ENCODE measurements around the gene SP140. TPM values are rescaled to one million over a fixed set of nuclear protein-coding genes. Genes with fewer than 3 reads are reported as not detected.
"Not testable (repeated sequence)": the region's sequence is repeated elsewhere in the genome, so short reads cannot be mapped to it uniquely, and the experiment has no call there.

Gene SP140
- total RNA-seq, 1 donor from 2014 or later: not detected

- DNase-seq (ENCODE audit: low read depth in 2 of 2): no peak
Measured at GRCh38 chr2:230224458-230224857, 1.1 kb upstream of the SP140 start.

GRCh38 chr2:230226051-230226551, 565 bp downstream of the SP140 start:
- DNase-seq (ENCODE audit: low read depth in 2 of 2): no peak

GRCh38 chr2:230227216-230227615, 1.7 kb downstream of the SP140 start:
- no peak for DNase-seq (ENCODE audit: low read depth in 2 of 2)

GRCh38 chr2:230230087-230230486, 4.6 kb downstream of the SP140 start:
- peak in 1 of 2 donors; percentile 34 for DNase-seq (ENCODE audit: low read depth in 2 of 2)

- no peak for DNase-seq (ENCODE audit: low read depth in 2 of 2)
Measured at GRCh38 chr2:230230496-230231200, 5.1 kb downstream of the SP140 start.

- no peak for DNase-seq (ENCODE audit: low read depth in 2 of 2)
Measured at GRCh38 chr2:230231251-230231650, 5.7 kb downstream of the SP140 start.

GRCh38 chr2:230234122-230234722, 8.7 kb downstream of the SP140 start:
- no peak for DNase-seq (ENCODE audit: low read depth in 2 of 2)

- DNase-seq (ENCODE audit: low read depth in 2 of 2): no peak
Measured at GRCh38 chr2:230234845-230235244, 9.3 kb downstream of the SP140 start.

GRCh38 chr2:230244211-230244610, 18.7 kb downstream of the SP140 start:
- DNase-seq (ENCODE audit: low read depth in 2 of 2): no peak

GRCh38 chr2:230246206-230246605, 20.7 kb downstream of the SP140 start:
- no peak for DNase-seq (ENCODE audit: low read depth in 2 of 2)

- no peak for DNase-seq (ENCODE audit: low read depth in 2 of 2)
Measured at GRCh38 chr2:230250231-230250630, 24.7 kb downstream of the SP140 start.

GRCh38 chr2:230254152-230254881, 28.8 kb downstream of the SP140 start:
- no peak for DNase-seq (ENCODE audit: low read depth in 2 of 2)

- no peak for DNase-seq (ENCODE audit: low read depth in 2 of 2)
Measured at GRCh38 chr2:230256733-230257332, 31.3 kb downstream of the SP140 start.

- DNase-seq (ENCODE audit: low read depth in 2 of 2): no peak
Measured at GRCh38 chr2:230258483-230258882, 32.9 kb downstream of the SP140 start.

GRCh38 chr2:230262246-230262645, 36.7 kb downstream of the SP140 start:
- no peak for DNase-seq (ENCODE audit: low read depth in 2 of 2)

- DNase-seq (ENCODE audit: low read depth in 2 of 2): not testable (repeated sequence)
Measured at GRCh38 chr2:230264945-230265344, 39.4 kb downstream of the SP140 start.

- no peak for DNase-seq (ENCODE audit: low read depth in 2 of 2)
Measured at GRCh38 chr2:230266638-230267037, 41.1 kb downstream of the SP140 start.

GRCh38 chr2:230267059-230267458, 41.5 kb downstream of the SP140 start:
- DNase-seq (ENCODE audit: low read depth in 2 of 2): no peak

- DNase-seq (ENCODE audit: low read depth in 2 of 2): no peak
Measured at GRCh38 chr2:230267556-230267955, 42.0 kb downstream of the SP140 start.

- no peak for DNase-seq (ENCODE audit: low read depth in 2 of 2)
Measured at GRCh38 chr2:230268606-230269243, 43.2 kb downstream of the SP140 start.

- no peak for DNase-seq (ENCODE audit: low read depth in 2 of 2)
Measured at GRCh38 chr2:230269715-230270114, 44.2 kb downstream of the SP140 start.

- DNase-seq (ENCODE audit: low read depth in 2 of 2): no peak
Measured at GRCh38 chr2:230282936-230283335, 57.4 kb downstream of the SP140 start.

Measured in lung microvascular endothelial cell (primary cell).